NOMO-1 (cell line): ENCODE data around the gene SLC5A1.
"Not testable (repeated sequence)": the region's sequence is repeated elsewhere in the genome, so short reads cannot be mapped to it uniquely, and the experiment has no call there.

Source experiments
- DNase-seq, 2 experiments: peaks; one replicate each; lab custom pipeline; 2025; ENCODE audit not compliant: unreplicated experiment in 2 of 2; lab: John Stamatoyannopoulos, UW

Gene SLC5A1

GRCh38 chr22:32142600-32142999 lies 99.5 kb downstream of the SLC5A1 start:
- no peak for DNase-seq

- DNase-seq: peak; percentile 96 to 98
These were observed 101.6 kb downstream of the SLC5A1 start for GRCh38 chr22:32144496-32145274.

- not testable (repeated sequence) for DNase-seq
These were observed 104.1 kb downstream of the SLC5A1 start for GRCh38 chr22:32147128-32147527.

DNA sequence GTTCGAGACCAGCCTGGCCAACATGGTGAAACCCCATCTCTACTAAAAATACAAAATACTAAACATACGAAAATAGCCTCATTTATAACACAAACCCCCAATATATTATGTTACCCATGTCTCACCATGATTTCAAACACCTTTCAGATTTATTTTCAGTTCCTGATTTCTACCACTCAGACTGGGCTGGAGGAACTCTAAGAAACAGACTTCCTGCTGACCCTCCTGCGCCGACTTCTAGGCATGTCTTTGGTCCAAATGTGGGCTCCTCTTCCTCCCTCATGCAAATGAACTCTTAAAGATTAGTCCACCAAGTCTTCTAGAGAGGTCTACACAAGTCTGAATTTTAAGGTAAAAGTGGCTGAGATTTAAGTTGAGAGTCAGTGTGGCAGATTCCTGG lies 105.3 kb downstream of the SLC5A1 start:
- DNase-seq: peak; percentile 21 to 27

- DNase-seq: peak in 1 of 2 experiments; percentile 21
These were observed 107.6 kb downstream of the SLC5A1 start for GRCh38 chr22:32150647-32151046.

DNA sequence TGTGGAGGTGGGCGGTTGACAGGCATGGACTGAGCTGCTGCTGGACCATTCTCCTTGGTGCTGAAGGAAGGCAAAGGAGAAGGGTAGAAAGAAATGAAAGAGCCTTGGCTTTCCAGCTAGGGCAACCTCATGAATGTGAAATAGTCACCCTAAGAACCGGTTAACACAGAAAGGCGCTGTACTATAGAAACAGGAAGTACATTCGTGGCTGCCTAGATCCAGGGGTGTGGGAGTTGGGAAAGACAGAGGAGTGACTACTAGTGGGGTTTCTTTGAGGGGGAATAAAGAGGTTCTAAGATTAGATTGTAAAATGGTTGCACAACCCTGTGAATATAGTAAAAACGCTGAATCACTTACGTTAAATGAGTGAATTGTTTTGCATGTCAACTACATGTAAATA lies 108.6 kb downstream of the SLC5A1 start:
- DNase-seq: peak; percentile 28 to 59

- DNase-seq: not testable (repeated sequence)
These were observed 111.7 kb downstream of the SLC5A1 start for GRCh38 chr22:32154727-32155126.

DNA sequence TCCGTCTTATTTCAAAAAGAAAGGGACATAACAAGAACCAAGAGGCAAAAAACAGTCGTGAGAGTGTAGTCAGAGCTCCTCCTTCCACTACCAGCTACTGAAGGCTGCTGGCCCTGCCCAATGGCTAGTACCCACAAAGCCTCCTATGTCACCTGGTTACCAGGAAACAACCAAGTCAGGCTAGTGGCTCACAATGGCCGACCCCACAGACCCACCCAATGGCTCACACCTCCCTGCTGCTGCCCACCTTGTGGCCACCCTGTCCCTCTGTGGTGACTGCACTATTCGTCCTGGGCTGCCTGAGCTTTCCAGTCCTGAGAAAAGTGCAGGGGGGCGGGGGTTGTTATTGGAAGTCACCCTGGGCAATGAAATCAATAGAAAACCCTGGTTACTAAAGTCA lies 114.6 kb downstream of the SLC5A1 start:
- not testable (repeated sequence) for DNase-seq

GRCh38 chr22:32158712-32159533 lies 115.9 kb downstream of the SLC5A1 start, which contains the start of gene C22orf42:
TSS of gene C22orf42 (minus strand) at chr22:32159303. CDS start at chr22:32159215, 88 bp downstream.
- no peak for DNase-seq

- DNase-seq: not testable (repeated sequence)
These were observed 117.3 kb downstream of the SLC5A1 start for GRCh38 chr22:32160411-32160810.
